Natural killer cell (primary cell): ENCODE results near the gene A2ML1. TPM values are rescaled to one million over a fixed set of nuclear protein-coding genes. Genes with fewer than 3 reads are reported as not detected.
"Not testable (repeated sequence)": the region's sequence is repeated elsewhere in the genome, so short reads cannot be mapped to it uniquely, and the experiment has no call there.

Experiments
- ATAC-seq, 3 donors: fragments of 150-1000 bp in 2 of 3; fragments of 200-7000 bp in 1 of 3; cut with Tn5 transposase; 1 replicate in 1 of 3; 2 replicates in 2 of 3; pipeline ENCODE4 v1.10.0; 2021; ENCODE audit warnings: mild to moderate bottlenecking in 2 of 3, moderate library complexity in 2 of 3
- DNase-seq, 2 donors: peaks; one replicate each; pipeline versions ENCODE4 v3.0.0 to v3.0.0-alpha.2; 2013 to 2021; ENCODE audit warnings: mixed read lengths in 1 of 2
- H3K27ac ChIP-seq: one replicate; pipeline ENCODE4 v1.5.1; 2013; ENCODE audit warnings: mild to moderate bottlenecking, low read length
- H3K27me3 ChIP-seq: one replicate; pipeline ENCODE4 v1.6.1; 2013; ENCODE audit warnings: low read length; ENCODE audit not compliant: control insufficient read depth, insufficient read depth
- H3K36me3 ChIP-seq: one replicate; pipeline ENCODE4 v1.6.1; 2013; ENCODE audit warnings: low read length; ENCODE audit not compliant: control insufficient read depth, insufficient read depth
- H3K4me1 ChIP-seq: one replicate; pipeline ENCODE4 v1.6.1; 2013; ENCODE audit warnings: low read length; ENCODE audit not compliant: control insufficient read depth, insufficient read depth
- H3K4me3 ChIP-seq: one replicate; pipeline ENCODE4 v1.5.1; 2013; ENCODE audit warnings: low read length
- H3K9me3 ChIP-seq: one replicate; pipeline ENCODE4 v1.6.1; 2013; ENCODE audit warnings: low read length; ENCODE audit not compliant: control insufficient read depth, insufficient read depth
- H3K27ac Mint-ChIP-seq, 2 donors: one replicate each; pipeline ENCODE4 v1.8.0; 2022; ENCODE audit warnings: mild to moderate bottlenecking in 2 of 2, mixed read lengths in 2 of 2, moderate library complexity in 1 of 2
- H3K27me3 Mint-ChIP-seq, 2 donors: one replicate each; pipeline ENCODE4 v1.8.0; 2022; ENCODE audit warnings: low read depth in 2 of 2, mixed read lengths in 2 of 2
- H3K36me3 Mint-ChIP-seq: one replicate; pipeline ENCODE4 v1.8.0; 2022; ENCODE audit warnings: mixed read lengths
- H3K4me1 Mint-ChIP-seq, 2 donors: one replicate each; pipeline ENCODE4 v1.8.0; 2022; ENCODE audit warnings: mixed read lengths in 2 of 2
- H3K4me3 Mint-ChIP-seq: one replicate; pipeline ENCODE4 v1.8.0; 2022; ENCODE audit warnings: mild to moderate bottlenecking, moderate library complexity, mixed read lengths
- H3K9me3 Mint-ChIP-seq, 2 donors: one replicate each; pipeline ENCODE4 v1.8.0; 2022; ENCODE audit warnings: mixed read lengths in 2 of 2
- CTCF ChIP-seq: fragments of 200-600 bp; IDR thresholded peaks from one replicate; pipeline ENCODE4 v1.8.0; 2022; ENCODE audit warnings: antibody characterized with exemption
- WGBS: methylation state at CpG from one replicate; pipeline ENCODE4 v1.1.7; 2013; ENCODE audit warnings: missing lambda C conversion rate; ENCODE audit not compliant: insufficient coverage; 5-methylcytosine and 5-hydroxymethylcytosine counted together
- intact Hi-C: fragments of 100-400 bp; cut with micrococcal nuclease; formaldehyde crosslinking; loops from one replicate; pipeline ENCODE4 v1.14.2; 2022
- total RNA-seq, 4 donors: library from RNA; stranded (reverse); fragments of 120-200 nt in 1 of 4; gene quantifications; one replicate each; pipeline versions ENCODE4 v1.2.3 to v1.2.4, GENCODE V29; 2013 to 2022

The A2ML1 gene
- total RNA-seq, 3 donors from 2014 or later (not counting 1 experiment from before 2014, with no cell fraction given) = not detected

- peaks cover 8% of the 10 kb centered on the region for H3K36me3 Mint-ChIP-seq
- Histone ChIP-seq H3K36me3 (no peaks in the 10 kb centered on the region), H3K4me1 (no peaks in the 10 kb centered on the region), H3K27ac (no peak overlapping the region), H3K9me3 (no peaks in the 10 kb centered on the region), H3K4me3 (no peak overlapping the region), H3K27me3 (no peaks in the 10 kb centered on the region)
- H3K27me3 Mint-ChIP-seq = no peaks in the 10 kb centered on the region
- no peak for TF ChIP-seq CTCF
- H3K27ac Mint-ChIP-seq = no peak overlapping the region
- DNase-seq (no peak), ATAC-seq (no peak)
- no peaks in the 10 kb centered on the region for H3K4me1 Mint-ChIP-seq
- intact Hi-C loops = no loop called here
- no peaks in the 10 kb centered on the region for H3K9me3 Mint-ChIP-seq
- 96% methylated on average over 3 of the region's 4 CpGs for WGBS
- H3K4me3 Mint-ChIP-seq = no peak overlapping the region
Observed at GRCh38 chr12:8785499-8785898, 36.9 kb upstream of the A2ML1 start.

GRCh38 chr12:8787206-8787605, 35.2 kb upstream of the A2ML1 start:
- not testable (repeated sequence) for H3K4me3 ChIP-seq, H3K36me3 Mint-ChIP-seq, H3K27me3 ChIP-seq, H3K27me3 Mint-ChIP-seq, H3K4me3 Mint-ChIP-seq, H3K9me3 ChIP-seq, ATAC-seq, H3K27ac ChIP-seq, H3K9me3 Mint-ChIP-seq, DNase-seq, H3K4me1 Mint-ChIP-seq, H3K27ac Mint-ChIP-seq, H3K4me1 ChIP-seq, H3K36me3 ChIP-seq
- WGBS = 97% methylated on average over 26 of the region's 28 CpGs
- intact Hi-C loops = loop anchor here (1.0 kb wide), 1 partner anchor 9 kb away; no protein-coding TSS in a partner anchor

GRCh38 chr12:8788706-8789105, 33.7 kb upstream of the A2ML1 start:
- H3K27ac ChIP-seq, H3K27me3 ChIP-seq, DNase-seq, H3K4me1 ChIP-seq, H3K4me1 Mint-ChIP-seq, H3K36me3 ChIP-seq, H3K9me3 Mint-ChIP-seq, H3K36me3 Mint-ChIP-seq, intact Hi-C loops, H3K27me3 Mint-ChIP-seq, H3K27ac Mint-ChIP-seq, H3K9me3 ChIP-seq, ATAC-seq: not testable (repeated sequence)
- 87% methylated on average over 13 of the region's 13 CpGs for WGBS
- H3K4me3 Mint-ChIP-seq = peak overlapping the region; percentile 62
- H3K4me3 ChIP-seq = peak overlapping the region; percentile 13

- H3K27ac ChIP-seq, H3K27me3 Mint-ChIP-seq, H3K9me3 ChIP-seq, H3K9me3 Mint-ChIP-seq, H3K36me3 ChIP-seq, ATAC-seq, H3K36me3 Mint-ChIP-seq, H3K4me1 Mint-ChIP-seq, intact Hi-C loops, DNase-seq, H3K4me1 ChIP-seq, H3K27me3 ChIP-seq, H3K4me3 ChIP-seq, H3K27ac Mint-ChIP-seq: not testable (repeated sequence)
- H3K4me3 Mint-ChIP-seq = peak overlapping the region; percentile 62
- WGBS = 87% methylated on average over 12 of the region's 13 CpGs
Observed at GRCh38 chr12:8789341-8790013, 32.9 kb upstream of the A2ML1 start.

GRCh38 chr12:8793226-8793625, 29.2 kb upstream of the A2ML1 start:
- H3K4me1 ChIP-seq, H3K4me1 Mint-ChIP-seq, H3K36me3 Mint-ChIP-seq, H3K27me3 ChIP-seq, ATAC-seq, H3K9me3 ChIP-seq, H3K4me3 ChIP-seq, intact Hi-C loops, H3K27ac ChIP-seq, H3K36me3 ChIP-seq, H3K9me3 Mint-ChIP-seq, H3K27me3 Mint-ChIP-seq, H3K27ac Mint-ChIP-seq, H3K4me3 Mint-ChIP-seq, DNase-seq: not testable (repeated sequence)
- 100% methylated on average over 2 of the region's 4 CpGs for WGBS

- H3K9me3 ChIP-seq, ATAC-seq, H3K27me3 ChIP-seq, intact Hi-C loops, H3K4me3 Mint-ChIP-seq, H3K27me3 Mint-ChIP-seq, H3K9me3 Mint-ChIP-seq, DNase-seq, H3K36me3 ChIP-seq, H3K4me3 ChIP-seq, H3K4me1 ChIP-seq, H3K27ac ChIP-seq, H3K36me3 Mint-ChIP-seq, H3K27ac Mint-ChIP-seq, H3K4me1 Mint-ChIP-seq: not testable (repeated sequence)
- WGBS = 95% methylated on average over 21 of the region's 21 CpGs
Observed at GRCh38 chr12:8794611-8795010, 27.8 kb upstream of the A2ML1 start.
